HG03280 (cell line): ENCODE data around the gene IDI1.

Experiments
- ATAC-seq: cut with Tn5 transposase; IDR thresholded peaks from one replicate; pipeline ENCODE4 v1.9.1; 2021; ENCODE audit warnings: mild to moderate bottlenecking, moderate library complexity; ENCODE audit not compliant: unreplicated experiment

Gene IDI1

DNA sequence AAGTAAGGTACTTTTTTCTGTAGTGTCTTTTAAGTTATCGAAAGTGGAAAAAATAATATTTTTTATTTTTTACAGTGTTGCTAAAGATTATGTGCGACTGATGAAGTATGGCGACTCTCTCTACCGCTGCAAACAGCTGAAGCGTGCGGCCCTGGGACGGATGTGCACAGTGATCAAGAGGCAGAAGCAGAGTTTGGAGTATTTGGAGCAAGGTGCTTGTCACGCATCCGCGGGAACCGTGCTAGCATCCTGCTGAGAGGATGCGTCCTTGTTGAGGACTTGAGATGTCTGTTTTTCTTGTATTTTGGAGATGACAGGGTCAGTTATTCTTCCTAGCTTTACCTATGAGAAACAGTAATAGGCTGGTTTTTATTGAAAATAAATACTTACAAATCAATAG lies 52.9 kb downstream of the IDI1 start:
- ATAC-seq = no peak

GRCh38 chr10:995559-995926 lies 53.4 kb downstream of the IDI1 start:
- no peak for ATAC-seq

GRCh38 chr10:994836-995558 lies 53.9 kb downstream of the IDI1 start:
- ATAC-seq = no peak

DNA sequence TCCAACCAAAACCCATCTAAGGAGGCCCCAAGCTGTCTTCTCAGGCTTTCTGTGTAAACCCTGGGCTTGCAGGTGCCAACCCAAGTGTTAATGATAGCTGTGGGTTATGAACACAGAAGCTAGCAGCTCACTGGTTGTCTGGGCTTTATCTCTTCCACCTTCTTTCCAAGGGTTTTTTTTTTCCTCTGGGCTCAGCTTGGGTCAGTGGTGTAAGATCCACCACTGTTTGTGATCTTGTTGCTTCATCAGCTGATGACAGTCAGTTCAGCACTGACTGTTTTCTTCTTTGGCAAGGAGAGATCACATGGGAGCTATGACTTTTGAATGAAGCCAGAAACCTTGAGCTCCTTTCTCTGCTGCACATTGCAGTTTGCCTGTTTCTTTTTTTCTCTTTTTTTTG lies 56.0 kb downstream of the IDI1 start:
- ATAC-seq = no peak

GRCh38 chr10:992467-992866 lies 56.5 kb downstream of the IDI1 start:
- no peak for ATAC-seq

DNA sequence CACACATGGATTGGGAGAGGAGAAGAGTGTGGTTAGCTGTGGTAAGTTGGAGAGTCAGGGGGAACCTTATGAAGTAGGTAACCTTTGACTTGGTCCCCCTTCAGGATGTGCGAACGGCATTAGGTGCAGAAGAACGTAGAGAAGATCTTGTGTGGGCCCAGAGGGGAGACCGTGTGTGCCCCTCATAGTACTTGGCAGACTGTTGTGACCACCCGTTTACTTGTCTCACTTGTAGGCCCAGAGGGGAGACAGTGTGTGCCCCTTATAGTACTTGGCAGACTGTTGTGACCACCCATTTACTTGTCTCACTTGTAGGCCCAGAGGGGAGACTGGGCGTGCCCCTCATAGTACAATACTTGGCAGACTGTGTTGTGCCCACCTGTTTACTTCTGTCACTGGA lies 58.1 kb downstream of the IDI1 start:
- no peak for ATAC-seq
